Cortex of kidney (tissue), 1 donor: ENCODE data around the gene SOHLH1.

ENCODE experiments used
- DNase-seq: peaks from one replicate; lab custom pipeline; 2025; lab: John Stamatoyannopoulos, UW

The SOHLH1 gene

GRCh38 chr9:135661816-135662560, 37.3 kb downstream of the SOHLH1 start:
- no peak for DNase-seq

GRCh38 chr9:135660407-135660806, 38.9 kb downstream of the SOHLH1 start:
- DNase-seq: no peak

GRCh38 chr9:135659252-135659651, 40.0 kb downstream of the SOHLH1 start:
- no peak for DNase-seq

GRCh38 chr9:135657416-135657815, 41.9 kb downstream of the SOHLH1 start:
- no peak for DNase-seq

- no peak for DNase-seq
Observed at GRCh38 chr9:135655317-135655716, 44.0 kb downstream of the SOHLH1 start.

- DNase-seq: no peak
Observed at GRCh38 chr9:135650408-135650807, 48.9 kb downstream of the SOHLH1 start.

GRCh38 chr9:135649508-135649907, 49.8 kb downstream of the SOHLH1 start:
- DNase-seq: no peak

- DNase-seq: no peak
Observed at GRCh38 chr9:135648494-135649410, 50.5 kb downstream of the SOHLH1 start.

GRCh38 chr9:135647884-135648283, 51.4 kb downstream of the SOHLH1 start:
- no peak for DNase-seq

GRCh38 chr9:135644631-135645218, 54.6 kb downstream of the SOHLH1 start:
- no peak for DNase-seq
